NCI-H526 (cell line): Measurements from ENCODE around the gene LTO1.
"Not testable (repeated sequence)": the region's sequence is repeated elsewhere in the genome, so short reads cannot be mapped to it uniquely, and the experiment has no call there.

Source experiments
- DNase-seq, 2 experiments: peaks; one replicate each; lab custom pipeline; 2025; lab: John Stamatoyannopoulos, UW

LTO1 gene

GRCh38 chr11:69700278-69701140, 25.4 kb upstream of the LTO1 start:
- peak in 1 of 2 experiments; percentile 22 for DNase-seq

DNA sequence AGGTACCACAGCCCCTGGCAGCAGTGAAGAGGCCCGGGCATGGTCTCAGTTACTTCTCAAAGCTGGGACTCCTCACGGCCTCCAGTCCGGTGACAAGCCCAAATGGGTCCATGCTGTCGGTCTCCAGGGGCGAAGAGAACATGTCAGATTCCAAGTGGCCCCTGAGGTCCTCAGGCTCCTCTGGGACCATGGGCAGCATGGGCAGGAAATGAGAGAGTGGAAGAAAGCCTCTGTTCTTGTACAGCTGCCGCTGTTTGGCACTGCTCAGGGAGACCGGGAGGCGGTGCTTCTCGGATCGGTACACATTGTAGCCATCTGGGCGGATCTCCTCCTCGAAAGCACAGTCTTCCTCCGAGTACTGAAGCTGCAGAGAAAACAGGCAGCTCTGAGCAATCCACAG, 24.1 kb upstream of the LTO1 start:
- DNase-seq: no peak

DNA sequence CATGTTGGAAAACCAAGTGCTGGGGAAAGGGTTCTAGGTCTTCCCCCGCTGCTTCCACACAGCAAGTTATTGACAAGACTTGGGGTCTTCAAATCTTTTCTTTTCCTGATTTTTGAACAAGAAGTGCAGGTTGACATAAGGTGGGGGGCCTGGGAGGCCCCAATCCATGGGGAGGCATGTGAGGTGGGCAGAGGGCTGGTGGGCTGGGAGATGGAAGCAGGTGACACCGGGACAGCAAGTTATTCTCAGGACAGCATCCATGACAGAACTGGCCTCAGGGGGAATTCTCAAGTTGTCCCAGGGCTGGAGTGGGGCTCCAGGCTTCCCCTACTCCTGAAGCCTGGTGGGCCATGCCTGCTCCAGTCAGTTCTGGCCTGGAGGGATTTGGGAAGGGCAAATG, 23.2 kb upstream of the LTO1 start:
- no peak for DNase-seq

- DNase-seq: no peak
Measured at GRCh38 chr11:69697861-69698260, 22.7 kb upstream of the LTO1 start.

DNA sequence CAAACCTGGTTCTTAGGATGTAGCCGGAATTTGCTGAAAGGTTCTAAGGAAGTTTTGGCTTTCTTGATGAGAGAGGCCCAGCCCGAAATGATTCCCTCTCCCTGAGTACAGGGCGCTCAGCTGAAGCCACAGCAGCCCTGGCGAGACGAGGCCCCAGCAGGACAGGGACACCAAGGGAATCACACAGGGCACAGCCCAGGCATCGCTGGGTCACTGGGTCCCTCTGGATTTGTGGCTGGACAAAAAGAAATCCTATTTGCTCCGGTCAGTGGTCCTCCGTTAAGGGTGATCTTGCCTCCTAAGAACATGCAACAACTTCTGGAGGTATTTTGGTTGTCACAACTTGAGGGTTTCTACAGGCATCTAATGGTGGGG, 22.3 kb upstream of the LTO1 start:
- no peak for DNase-seq

DNA sequence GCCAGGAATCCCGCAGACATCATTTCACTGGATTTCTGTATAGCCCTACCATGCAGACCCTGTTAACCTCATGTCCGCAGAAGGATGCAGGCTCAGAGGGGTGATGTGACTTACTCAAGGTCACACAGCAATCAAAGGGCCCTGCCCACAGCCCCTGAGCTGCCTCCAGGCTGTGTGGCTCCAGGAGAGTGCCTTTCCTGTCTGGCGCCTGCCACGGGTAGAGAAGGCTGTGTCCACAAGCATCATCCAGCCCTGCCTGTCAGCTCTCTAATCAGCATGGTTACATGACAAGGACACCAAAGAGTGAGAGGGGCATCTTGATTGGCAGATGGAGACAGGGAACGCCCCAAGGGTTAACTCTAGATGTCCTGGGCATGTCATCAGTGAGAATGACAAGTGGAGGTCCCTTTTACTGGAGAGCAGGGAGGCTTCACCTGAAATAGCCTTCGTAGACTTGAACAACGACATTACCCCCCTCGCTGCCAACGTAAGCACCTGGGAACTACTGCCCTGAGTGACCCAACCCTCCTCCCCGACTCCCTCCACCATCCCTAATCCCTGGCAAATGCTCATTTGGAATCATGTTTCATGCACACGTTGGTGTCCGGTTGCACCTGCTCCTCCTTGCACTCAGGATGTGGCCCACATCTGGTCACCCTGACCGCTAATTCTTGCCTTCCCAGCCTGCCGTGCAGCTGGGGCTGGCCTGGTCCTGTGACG, 21.8 kb upstream of the LTO1 start:
- peak in 1 of 2 experiments; percentile 28 for DNase-seq

- not testable (repeated sequence) for DNase-seq
Measured at GRCh38 chr11:69695995-69696394, 20.8 kb upstream of the LTO1 start.

DNA sequence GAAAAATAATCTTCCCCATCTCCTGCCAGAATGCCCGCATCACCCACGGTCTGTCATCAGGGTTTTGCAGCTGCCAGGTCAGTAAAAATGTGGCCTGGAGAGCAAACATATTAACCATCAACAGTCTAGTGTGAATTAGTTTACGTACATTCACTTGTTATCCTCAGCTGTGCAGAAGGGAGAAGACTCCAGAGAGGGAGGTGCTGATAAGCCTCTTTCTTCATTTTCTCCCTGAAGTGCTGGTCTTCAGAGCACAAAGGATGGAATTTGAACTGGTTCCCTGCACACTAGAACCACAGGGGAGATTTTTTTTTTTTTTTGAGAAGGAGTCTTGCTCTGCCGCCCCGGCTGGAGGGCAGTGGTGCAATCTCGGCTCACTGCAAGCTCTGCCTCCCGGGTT, 20.4 kb upstream of the LTO1 start:
- no peak for DNase-seq

DNA sequence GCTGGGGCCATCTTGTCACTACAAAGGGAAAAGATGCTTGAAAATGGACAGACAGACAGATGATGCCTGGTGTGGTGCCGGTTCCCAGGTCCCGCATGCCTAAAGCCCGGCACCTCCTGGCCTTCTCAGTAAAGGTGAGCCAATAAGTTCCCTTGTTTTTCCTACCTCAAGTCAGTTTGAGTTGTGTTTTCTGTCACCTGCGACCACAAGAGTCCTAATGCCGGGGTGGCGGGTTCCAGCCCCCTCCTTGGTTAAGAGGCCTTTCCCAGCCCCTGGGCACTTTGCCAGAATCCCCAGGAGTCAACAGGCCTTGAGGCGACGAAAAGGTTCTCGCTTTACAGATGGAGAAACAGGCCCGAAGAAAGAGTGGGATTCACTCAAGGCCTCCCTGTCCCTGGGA, 19.6 kb upstream of the LTO1 start:
- DNase-seq: no peak

DNA sequence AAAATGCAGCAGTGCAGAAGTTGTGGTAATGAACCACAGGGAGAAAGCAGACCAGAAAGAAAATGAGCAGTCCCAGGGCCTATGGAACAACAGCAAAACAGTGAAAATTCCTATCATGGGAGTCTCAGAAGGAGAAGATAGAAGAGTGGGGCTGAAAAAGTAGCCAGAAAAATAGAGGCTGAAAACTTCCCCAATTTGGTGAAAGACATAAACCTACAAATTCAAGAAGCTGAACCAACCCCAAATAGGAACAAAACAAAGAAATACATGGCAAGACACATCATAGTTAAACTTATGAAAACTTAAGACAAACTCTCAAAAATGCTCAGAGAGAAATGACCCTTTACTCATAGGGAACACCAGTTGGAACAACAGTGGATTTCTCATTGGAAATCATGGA, 17.3 kb upstream of the LTO1 start:
- DNase-seq: no peak

DNA sequence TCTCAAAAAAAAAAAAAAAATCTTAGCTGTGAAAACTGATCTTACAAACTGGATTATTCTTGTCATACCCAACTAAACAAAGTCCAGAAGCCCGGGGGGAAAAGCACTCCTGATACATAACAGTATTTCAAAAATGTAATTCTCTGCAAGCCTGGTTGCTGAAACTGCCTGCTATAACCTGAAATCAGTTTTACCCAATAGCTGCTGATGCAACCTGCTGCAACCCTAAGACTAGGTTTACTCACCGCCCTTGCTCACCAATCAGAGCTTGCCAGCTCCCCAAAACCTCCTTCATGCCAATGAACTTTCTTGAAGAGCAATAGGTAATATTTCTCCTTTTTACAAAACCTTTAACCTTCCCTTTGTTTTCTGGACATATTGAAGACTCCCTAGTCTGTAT, 16.3 kb upstream of the LTO1 start:
- no peak for DNase-seq

GRCh38 chr11:69689484-69690319, 14.5 kb upstream of the LTO1 start:
- DNase-seq: no peak

DNA sequence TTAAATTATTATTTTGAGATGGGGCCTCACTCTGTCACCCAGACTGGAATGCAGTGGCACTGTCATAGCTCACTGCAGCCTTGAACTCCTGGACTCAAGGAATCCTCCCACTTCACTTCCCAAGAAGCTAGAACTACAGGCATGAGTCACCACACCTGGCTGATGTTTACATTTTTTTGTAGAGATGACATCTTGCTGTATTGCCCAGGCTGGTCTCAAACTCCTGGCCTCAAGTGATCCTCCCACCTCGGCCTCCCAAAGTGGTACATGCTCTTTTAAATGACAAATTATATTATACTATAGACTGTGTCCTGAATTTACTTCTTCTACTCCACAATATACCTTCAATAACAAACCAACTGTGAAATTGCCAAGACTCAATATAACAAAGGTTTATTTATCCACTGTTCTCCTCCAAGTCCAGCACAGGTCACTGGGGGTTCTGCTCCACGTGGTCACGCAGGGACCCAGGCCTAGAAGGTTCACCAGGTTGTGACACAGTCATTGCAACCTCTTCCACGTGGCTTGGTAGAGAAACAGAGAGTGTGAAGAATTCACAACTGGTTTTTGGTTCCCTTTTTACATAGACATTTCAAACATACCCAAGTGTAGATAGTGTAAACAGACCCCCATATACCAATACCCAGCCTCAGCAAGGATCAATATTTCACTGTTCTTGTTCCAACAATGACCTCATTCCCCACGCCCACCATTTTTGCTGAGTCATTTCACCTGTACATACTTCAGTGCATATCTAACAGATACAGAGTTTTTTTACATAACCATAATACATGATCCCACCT, 13.0 kb upstream of the LTO1 start:
- not testable (repeated sequence) for DNase-seq

GRCh38 chr11:69686856-69687255, 11.7 kb upstream of the LTO1 start:
- DNase-seq: no peak

GRCh38 chr11:69686452-69686851, 11.3 kb upstream of the LTO1 start:
- DNase-seq: no peak

- DNase-seq: no peak
Measured at GRCh38 chr11:69685348-69685747, 10.2 kb upstream of the LTO1 start.

DNA sequence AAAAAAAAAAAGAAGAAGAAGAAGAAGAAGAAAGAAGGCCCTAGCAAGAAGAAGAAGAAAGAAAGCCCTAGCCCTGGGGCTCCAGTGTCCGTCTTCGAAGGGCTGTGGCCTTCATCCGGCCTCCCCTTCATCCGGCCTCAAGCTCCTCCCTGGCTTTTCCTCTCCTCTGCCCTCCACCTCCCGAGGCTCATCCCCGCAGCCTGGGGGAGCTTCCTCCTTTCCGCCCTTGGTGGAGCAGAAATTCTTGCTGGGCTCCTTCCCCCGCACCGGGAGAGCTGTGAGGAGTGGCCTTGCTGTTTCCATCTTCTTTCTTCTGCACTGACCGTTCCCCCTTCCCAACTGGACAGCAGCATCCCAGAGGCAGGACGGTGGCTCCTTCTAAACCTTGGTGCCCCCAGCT, 9.5 kb upstream of the LTO1 start:
- DNase-seq: no peak

DNA sequence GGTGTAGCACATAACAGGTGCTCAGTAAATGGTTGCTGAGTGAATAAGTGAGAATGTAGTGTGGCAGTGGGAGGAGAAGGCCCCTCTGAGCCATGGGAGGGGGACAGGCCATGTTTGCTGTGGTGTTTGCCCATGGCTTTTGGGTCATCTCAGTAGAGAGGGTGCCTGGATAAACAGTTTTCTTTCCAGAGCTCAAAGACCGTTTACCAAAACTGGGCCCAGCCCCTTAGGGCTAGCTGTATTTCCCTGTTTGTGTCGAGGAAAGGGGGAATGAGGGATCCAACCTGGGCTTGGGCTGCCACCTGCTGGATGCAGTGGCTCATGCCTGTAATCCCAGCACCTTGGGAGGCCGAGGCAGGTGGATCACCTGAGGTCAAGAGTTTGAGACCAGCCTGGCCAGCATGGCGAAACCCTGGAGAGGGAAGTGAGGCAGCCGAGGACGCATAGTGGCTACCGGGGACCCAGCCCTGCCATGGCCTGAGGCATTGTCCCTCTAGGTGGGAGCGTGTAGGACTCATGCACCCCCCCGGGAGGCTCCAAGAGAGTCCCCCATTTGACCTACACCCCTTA, 8.7 kb upstream of the LTO1 start:
- DNase-seq: peak in 1 of 2 experiments; percentile 60

GRCh38 chr11:69682681-69683326, 7.7 kb upstream of the LTO1 start:
- DNase-seq: no peak

GRCh38 chr11:69682221-69682620, 7.1 kb upstream of the LTO1 start:
- DNase-seq: no peak

DNA sequence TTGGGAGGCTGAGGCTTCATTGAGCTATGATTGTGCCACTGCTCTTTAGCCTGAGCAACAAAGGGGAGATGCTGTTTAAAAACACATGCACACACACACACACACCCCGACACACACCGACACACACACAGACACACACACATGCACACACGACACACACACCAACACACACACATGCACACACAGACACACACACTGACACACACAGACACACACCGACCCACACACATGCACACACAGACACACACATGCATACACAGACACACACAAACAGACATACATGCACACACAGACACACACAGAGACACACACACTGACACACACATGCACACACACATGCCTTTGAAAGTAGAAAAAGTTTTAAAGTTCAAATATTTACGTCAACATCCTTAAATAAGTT, 5.5 kb upstream of the LTO1 start:
- no peak for DNase-seq
